ENCODE data around the gene LETMD1. TPM values are rescaled to one million over a fixed set of nuclear protein-coding genes. Genes with fewer than 3 reads are reported as not detected.

The LETMD1 gene
- total and polyA plus RNA-seq, 2 donors (not counting 1 experiment from before 2014, with no cell fraction given), result 94.7 to 101 TPM

DNA sequence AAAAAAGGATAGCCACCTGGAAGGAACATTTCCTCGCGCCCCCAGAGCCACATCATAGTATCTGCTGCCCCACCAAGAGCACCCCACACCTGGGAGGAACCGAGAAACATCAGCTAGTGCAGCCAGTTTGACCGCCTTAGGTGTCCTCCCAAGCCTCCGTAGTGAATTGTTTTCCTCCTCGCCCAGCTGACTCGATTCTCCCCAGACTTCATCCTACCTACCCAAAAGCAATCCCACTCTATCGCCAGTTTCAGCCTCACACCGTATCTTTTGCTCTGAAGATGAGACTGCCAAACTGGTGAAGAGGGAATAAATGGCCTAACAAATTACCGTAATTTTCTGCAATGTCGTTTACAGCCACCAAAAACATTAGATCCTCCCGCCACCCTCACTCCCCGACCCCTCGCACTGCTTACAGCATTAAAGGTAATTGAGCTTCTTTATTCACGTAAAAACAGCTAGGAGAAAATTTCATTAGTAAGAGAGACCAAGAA, 20.7 kb upstream of the LETMD1 start:
- Histone ChIP-seq H3K27ac (ENCODE audit: low read length in 2 of 2) (no peak overlapping the region), H3K4me3 (ENCODE audit: control extremely low read depth in 1 of 5, extremely low read depth in 1 of 5, insufficient read depth in 1 of 5, low read depth in 2 of 5, low read length in 4 of 5) (no peak overlapping the region), H2AFZ (ENCODE audit: insufficient read depth, low read depth, low read length, poor library complexity, severe bottlenecking) (no peak overlapping the region), H3K9me3 (ENCODE audit: control extremely low read depth in 1 of 3, control insufficient read depth in 2 of 3, insufficient read depth in 1 of 3, low read length in 2 of 3) (no peaks in the 10 kb centered on the region), H3K27me3 (replicated peaks in 1 of 4; ENCODE audit: control extremely low read depth in 1 of 4, control insufficient read depth in 3 of 4, insufficient read depth in 4 of 4, low read length in 3 of 4) (peaks cover 0 to 3% (median 0%) of the 10 kb centered on the region in 4 experiments), H3K36me3 (replicated peaks in 1 of 2; ENCODE audit: control extremely low read depth in 1 of 2, control insufficient read depth in 1 of 2, extremely low read depth in 1 of 2, insufficient read depth in 2 of 2, low read length in 1 of 2) (no peaks in the 10 kb centered on the region), H4K20me1 (ENCODE audit: control insufficient read depth, insufficient read depth, low read length, poor library complexity, severe bottlenecking) (no peaks in the 10 kb centered on the region), H3K9ac (ENCODE audit: low read length) (no peak overlapping the region), H3K4me1 (ENCODE audit: control insufficient read depth in 2 of 2, insufficient read depth in 2 of 2, low read length in 2 of 2) (peaks cover 10 to 22% of the 10 kb centered on the region in 2 donors), H3K79me2 (ENCODE audit: control insufficient read depth, insufficient read depth, low read length) (peaks cover 38% of the 10 kb centered on the region), H3K4me2 (replicated peaks; ENCODE audit: low read depth, low read length, poor library complexity, severe bottlenecking) (no peak overlapping the region)
- WGBS (ENCODE audit: insufficient coverage), result 96% methylated on average over 7 of the region's 15 CpGs
- intact Hi-C loops (cut with micrococcal nuclease), result no loop called here
- Mint-ChIP-seq H3K27me3 (peaks cover 4% of the 10 kb centered on the region), H3K4me1 (peaks cover 31% of the 10 kb centered on the region), H3K27ac (no peak overlapping the region), H3K4me3 (peak overlapping the region; percentile 80), H3K9me3 (ENCODE audit: insufficient read depth) (no peaks in the 10 kb centered on the region)
- TF ChIP-seq, protein P1, sequence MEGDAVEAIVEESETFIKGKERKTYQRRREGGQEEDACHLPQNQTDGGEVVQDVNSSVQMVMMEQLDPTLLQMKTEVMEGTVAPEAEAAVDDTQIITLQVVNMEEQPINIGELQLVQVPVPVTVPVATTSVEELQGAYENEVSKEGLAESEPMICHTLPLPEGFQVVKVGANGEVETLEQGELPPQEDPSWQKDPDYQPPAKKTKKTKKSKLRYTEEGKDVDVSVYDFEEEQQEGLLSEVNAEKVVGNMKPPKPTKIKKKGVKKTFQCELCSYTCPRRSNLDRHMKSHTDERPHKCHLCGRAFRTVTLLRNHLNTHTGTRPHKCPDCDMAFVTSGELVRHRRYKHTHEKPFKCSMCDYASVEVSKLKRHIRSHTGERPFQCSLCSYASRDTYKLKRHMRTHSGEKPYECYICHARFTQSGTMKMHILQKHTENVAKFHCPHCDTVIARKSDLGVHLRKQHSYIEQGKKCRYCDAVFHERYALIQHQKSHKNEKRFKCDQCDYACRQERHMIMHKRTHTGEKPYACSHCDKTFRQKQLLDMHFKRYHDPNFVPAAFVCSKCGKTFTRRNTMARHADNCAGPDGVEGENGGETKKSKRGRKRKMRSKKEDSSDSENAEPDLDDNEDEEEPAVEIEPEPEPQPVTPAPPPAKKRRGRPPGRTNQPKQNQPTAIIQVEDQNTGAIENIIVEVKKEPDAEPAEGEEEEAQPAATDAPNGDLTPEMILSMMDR (IDR thresholded peaks at IDR 0.05), result no peak
- no peak for TF ChIP-seq EZH2 (IDR thresholded peaks at IDR 0.05; ENCODE audit: borderline replicate concordance, insufficient read depth, low read depth, low read length, poor library complexity, severe bottlenecking)
- DNase-seq, result no peak
- POLR2A ChIA-PET, result no interaction called here
- CTCF ChIA-PET, result interaction anchor here (0.7 to 4.4 kb wide), 7 partner anchors 9 to 263 kb away, joined by 3 to 28 read pairs (median 3); partner anchors contain the start of gene ATF1
- no peak for ATAC-seq (ENCODE audit: low read depth)

DNA sequence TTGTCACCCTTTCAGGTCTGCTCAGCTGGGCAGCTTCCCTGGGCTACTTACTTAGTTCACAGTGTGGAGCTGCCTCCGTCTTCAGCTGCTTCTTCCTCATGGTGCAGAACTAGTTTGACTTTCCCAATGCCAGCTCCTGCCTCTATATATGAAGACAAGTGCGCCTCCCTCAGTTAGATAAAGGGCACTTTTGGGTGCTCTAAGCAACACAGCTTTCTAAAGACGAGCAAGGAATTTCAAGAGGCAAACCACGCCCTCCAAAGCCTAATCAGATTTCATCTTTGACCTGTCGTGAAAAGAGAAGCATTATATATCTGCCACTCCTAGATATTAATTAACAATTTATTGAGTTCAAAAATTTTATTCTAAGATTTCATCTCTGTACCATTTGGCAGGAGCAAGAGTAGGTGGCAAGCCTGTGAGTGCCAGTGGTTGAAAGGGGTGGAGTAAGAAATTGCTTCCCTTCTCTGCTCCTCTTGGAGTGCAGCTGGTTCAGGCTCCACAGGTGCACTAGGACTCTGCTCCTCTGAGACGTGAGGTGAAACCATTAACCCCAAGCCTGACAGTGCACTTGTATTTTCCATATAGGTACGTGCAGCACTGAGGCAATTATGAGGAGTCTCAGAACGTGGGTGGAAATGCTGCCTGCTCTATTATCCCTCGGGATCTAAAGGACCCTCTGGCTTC, 19.9 kb upstream of the LETMD1 start:
- Histone ChIP-seq H3K4me2 (replicated peaks; ENCODE audit: low read depth, low read length, poor library complexity, severe bottlenecking) (no peak overlapping the region), H3K9me3 (ENCODE audit: control extremely low read depth in 1 of 3, control insufficient read depth in 2 of 3, insufficient read depth in 1 of 3, low read length in 2 of 3) (no peaks in the 10 kb centered on the region), H3K27ac (ENCODE audit: low read length in 2 of 2) (no peak overlapping the region), H3K36me3 (replicated peaks in 1 of 2; ENCODE audit: control extremely low read depth in 1 of 2, control insufficient read depth in 1 of 2, extremely low read depth in 1 of 2, insufficient read depth in 2 of 2, low read length in 1 of 2) (no peaks in the 10 kb centered on the region), H3K9ac (ENCODE audit: low read length) (no peak overlapping the region), H3K79me2 (ENCODE audit: control insufficient read depth, insufficient read depth, low read length) (peaks cover 29% of the 10 kb centered on the region), H3K27me3 (replicated peaks in 1 of 4; ENCODE audit: control extremely low read depth in 1 of 4, control insufficient read depth in 3 of 4, insufficient read depth in 4 of 4, low read length in 3 of 4) (peaks cover 0 to 3% (median 0%) of the 10 kb centered on the region in 4 experiments), H2AFZ (ENCODE audit: insufficient read depth, low read depth, low read length, poor library complexity, severe bottlenecking) (no peak overlapping the region), H4K20me1 (ENCODE audit: control insufficient read depth, insufficient read depth, low read length, poor library complexity, severe bottlenecking) (no peaks in the 10 kb centered on the region), H3K4me3 (ENCODE audit: control extremely low read depth in 1 of 5, extremely low read depth in 1 of 5, insufficient read depth in 1 of 5, low read depth in 2 of 5, low read length in 4 of 5) (no peak overlapping the region), H3K4me1 (ENCODE audit: control insufficient read depth in 2 of 2, insufficient read depth in 2 of 2, low read length in 2 of 2) (peaks cover 10 to 22% of the 10 kb centered on the region in 2 donors)
- ChIA-PET POLR2A (no interaction called here), CTCF (interaction anchor here (1.0 to 4.4 kb wide), 5 partner anchors 10 to 264 kb away, joined by 3 to 28 read pairs (median 3); no protein-coding TSS in a partner anchor)
- Mint-ChIP-seq H3K27ac (no peak overlapping the region), H3K9me3 (ENCODE audit: insufficient read depth) (no peaks in the 10 kb centered on the region), H3K4me3 (no peak overlapping the region), H3K4me1 (peaks cover 31% of the 10 kb centered on the region), H3K27me3 (peaks cover 4% of the 10 kb centered on the region)
- DNase-seq (peak; percentile 26), ATAC-seq (ENCODE audit: low read depth) (no peak)
- 49% methylated on average over 5 of the region's 9 CpGs for WGBS (ENCODE audit: insufficient coverage)
- TF ChIP-seq, protein P1 (IDR thresholded peaks at IDR 0.05), result no peak
- TF ChIP-seq EZH2 (IDR thresholded peaks at IDR 0.05; ENCODE audit: borderline replicate concordance, insufficient read depth, low read depth, low read length, poor library complexity, severe bottlenecking), result no peak
- intact Hi-C loops (cut with micrococcal nuclease), result no loop called here

Measured in B cell (primary cell).